Activated T-helper 9 cell treated with anti-CD3 and anti-CD28 coated beads, Interleukin-2, amount 50 U/mL, for 16 hours (primary cell): ENCODE results near the gene FOXJ1.

Source experiments
- DNase-seq: peaks from one replicate; pipeline ENCODE4 v3.0.0-alpha.2; 2020; ENCODE audit warnings: low read depth

The FOXJ1 gene

GRCh38 chr17:76123749-76124581 lies 17.1 kb downstream of the FOXJ1 start:
- no peak for DNase-seq

GRCh38 chr17:76123191-76123499 lies 17.9 kb downstream of the FOXJ1 start:
- no peak for DNase-seq

GRCh38 chr17:76122431-76123190 lies 18.4 kb downstream of the FOXJ1 start:
- no peak for DNase-seq

GRCh38 chr17:76121932-76122430 lies 19.1 kb downstream of the FOXJ1 start:
- no peak for DNase-seq

- no peak for DNase-seq
These were observed 20.4 kb downstream of the FOXJ1 start for GRCh38 chr17:76120658-76121008.

GRCh38 chr17:76119409-76120371 lies 21.4 kb downstream of the FOXJ1 start:
- DNase-seq = no peak

GRCh38 chr17:76115138-76115754 lies 25.8 kb downstream of the FOXJ1 start:
- DNase-seq = no peak

- no peak for DNase-seq
These were observed 29.1 kb downstream of the FOXJ1 start for GRCh38 chr17:76111956-76112355.

GRCh38 chr17:76107509-76107908 lies 33.5 kb downstream of the FOXJ1 start:
- DNase-seq = no peak

- DNase-seq = no peak
These were observed 34.3 kb downstream of the FOXJ1 start for GRCh38 chr17:76106703-76107102.

- no peak for DNase-seq
These were observed 36.2 kb downstream of the FOXJ1 start for GRCh38 chr17:76104896-76105231.

GRCh38 chr17:76104140-76104895 lies 36.7 kb downstream of the FOXJ1 start:
- no peak for DNase-seq

- peak; percentile 88 for DNase-seq
These were observed 37.5 kb downstream of the FOXJ1 start, which contains the start of gene EXOC7 for GRCh38 chr17:76103274-76104139. EXOC7 (minus strand) TSS chr17:76103787; CDS start chr17:76103692, 95 bp downstream.

- no peak for DNase-seq
These were observed 38.1 kb downstream of the FOXJ1 start for GRCh38 chr17:76102944-76103273.

GRCh38 chr17:76097716-76098295 lies 43.2 kb downstream of the FOXJ1 start:
- DNase-seq = no peak

GRCh38 chr17:76095943-76096342 lies 45.1 kb downstream of the FOXJ1 start:
- DNase-seq = no peak

GRCh38 chr17:76094046-76094445 lies 47.0 kb downstream of the FOXJ1 start:
- no peak for DNase-seq

GRCh38 chr17:76092526-76093413 lies 48.3 kb downstream of the FOXJ1 start:
- no peak for DNase-seq
